Ramos (cell line): Measurements from ENCODE around the gene AGAP1.

Source experiments
- in situ Hi-C: fragments of 300-500 bp; cut with MboI; formaldehyde crosslinking; loops from one replicate; pipeline ENCODE4 v1.14.3; 2022; ENCODE audit warnings: low sequenced_read_pairs; ENCODE audit not compliant: unreplicated experiment

The AGAP1 gene

DNA sequence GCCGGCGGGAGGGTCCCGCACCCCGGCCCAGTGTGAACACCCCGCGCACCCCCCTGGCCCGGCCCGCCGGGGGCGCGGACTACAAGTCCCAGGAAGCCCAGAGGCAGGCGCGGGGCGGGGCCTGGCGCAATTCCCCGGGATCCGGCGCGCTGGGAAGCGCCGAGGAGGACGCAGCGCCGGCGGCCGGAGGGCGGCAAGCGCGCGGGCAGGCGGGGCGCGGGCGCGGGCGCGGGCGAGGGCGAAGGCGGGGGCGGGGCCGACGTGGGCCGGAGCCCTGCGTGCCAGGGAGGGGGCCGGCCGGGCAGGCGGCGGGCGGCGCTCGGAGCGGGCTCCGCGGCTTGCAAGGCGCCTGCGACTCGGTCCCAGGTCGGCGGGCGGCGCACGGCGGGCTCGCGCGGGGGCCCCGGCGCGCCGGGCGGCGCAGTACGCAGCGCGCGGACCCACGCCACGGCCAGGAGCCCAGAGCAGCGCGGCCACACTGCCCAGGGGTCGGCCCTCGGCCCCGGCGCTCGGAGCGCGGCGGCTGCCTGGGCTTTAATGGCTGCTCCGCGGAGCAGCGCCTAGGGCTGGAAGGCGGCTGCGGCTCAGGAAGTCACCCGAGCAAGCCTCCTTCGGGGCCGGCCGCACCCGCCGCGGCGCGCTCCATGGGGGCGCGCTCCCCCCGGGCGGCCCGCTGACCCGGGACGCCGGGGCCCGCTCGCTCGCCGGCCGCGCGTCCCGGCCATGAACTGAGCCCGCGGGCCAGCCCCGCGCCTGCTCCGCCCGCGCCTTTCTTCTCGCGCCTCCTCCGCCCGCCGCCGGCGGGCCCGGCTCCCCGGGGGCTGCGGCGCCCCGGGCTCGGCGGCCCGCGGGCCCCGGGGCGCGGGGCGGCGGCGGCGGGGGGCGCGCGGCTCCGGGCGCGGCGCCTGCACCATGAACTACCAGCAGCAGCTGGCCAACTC lies at the start of gene AGAP1:
AGAP1 (plus strand) TSS at position 269 of the 941 bp plus-strand sequence.
- in situ Hi-C loops: no loop called here

DNA sequence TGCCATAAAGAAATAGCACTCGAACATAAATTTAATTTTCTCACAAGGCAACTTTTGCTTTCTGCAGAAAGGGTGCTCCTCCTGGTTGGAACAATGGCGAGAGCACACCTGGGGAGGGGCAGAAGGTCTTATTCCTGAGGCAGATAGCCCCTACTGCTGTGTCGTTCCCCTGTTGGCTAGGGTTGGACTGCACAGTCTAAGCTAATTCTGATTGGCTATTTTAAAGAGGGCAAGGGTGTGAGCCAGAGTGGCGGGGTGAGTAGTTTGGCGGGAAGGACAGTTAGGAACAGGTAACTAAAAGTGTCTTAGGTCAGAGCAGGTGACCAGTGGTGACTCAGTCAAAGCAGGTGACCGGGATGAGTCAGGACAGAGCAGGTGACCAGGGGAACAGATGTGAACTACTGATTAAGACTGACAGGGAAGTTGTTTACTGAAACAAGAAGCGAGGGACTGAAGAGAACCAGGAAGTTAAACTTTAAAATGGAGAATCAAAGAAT lies 49.7 kb upstream of the AGAP1 start:
- in situ Hi-C loops: no loop called here

DNA sequence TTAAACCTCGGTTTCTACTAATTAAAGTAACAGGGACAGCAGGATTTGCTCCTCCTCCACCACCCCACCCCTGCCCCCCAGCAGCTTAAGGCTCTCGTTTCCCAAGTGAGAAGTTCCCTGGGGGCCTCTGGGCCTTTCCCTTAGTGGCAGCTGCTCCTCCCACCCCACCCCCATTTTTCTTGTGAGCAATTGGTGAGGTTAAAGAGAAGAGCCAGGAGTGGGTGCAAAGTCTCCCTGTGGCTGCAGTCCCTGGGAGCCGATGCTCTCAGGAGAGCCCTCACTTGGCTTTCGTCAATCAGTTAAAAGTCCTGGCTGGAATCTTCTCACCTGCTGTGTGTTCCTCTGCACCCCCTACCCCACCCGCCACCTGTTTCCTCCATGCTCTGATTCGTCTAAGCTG lies 48.7 kb upstream of the AGAP1 start:
- in situ Hi-C loops: no loop called here

DNA sequence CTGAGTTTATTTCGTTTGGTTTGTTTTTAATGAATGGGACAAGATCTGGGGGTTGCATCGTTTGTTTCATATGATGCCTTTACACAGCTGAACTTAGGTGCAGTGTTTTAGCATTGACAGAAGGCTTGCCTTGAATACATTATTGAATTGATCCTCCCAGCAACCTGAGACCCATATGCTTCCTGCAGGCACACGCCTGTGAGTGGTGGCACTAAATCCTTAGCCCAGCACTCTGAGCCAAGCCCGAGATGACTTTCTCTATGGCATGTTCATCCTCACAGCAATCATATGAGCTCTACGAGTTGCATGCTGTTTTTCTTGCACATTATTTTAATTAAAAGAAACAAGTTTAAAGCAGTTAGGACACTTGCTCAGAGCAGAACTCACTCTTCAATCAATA lies 47.8 kb upstream of the AGAP1 start:
- in situ Hi-C loops: no loop called here

DNA sequence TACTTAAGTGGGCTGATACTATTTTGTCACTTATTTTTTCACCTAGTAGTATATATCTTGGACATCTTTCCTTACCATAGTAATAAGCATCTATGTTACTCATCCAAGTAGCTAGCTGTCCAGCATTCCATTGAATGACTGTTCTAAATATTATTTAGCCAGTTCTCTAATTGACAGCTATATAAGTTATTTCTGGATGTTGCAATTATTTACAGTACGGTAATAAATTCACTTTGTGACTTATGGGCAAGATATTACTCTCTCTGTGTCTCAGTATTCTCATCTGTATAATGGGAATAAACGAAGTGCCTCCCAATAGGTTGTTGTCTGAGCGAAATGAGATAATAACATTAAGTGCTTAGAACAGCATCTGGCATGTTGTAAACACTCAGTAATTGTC lies 46.6 kb upstream of the AGAP1 start:
- in situ Hi-C loops: no loop called here

DNA sequence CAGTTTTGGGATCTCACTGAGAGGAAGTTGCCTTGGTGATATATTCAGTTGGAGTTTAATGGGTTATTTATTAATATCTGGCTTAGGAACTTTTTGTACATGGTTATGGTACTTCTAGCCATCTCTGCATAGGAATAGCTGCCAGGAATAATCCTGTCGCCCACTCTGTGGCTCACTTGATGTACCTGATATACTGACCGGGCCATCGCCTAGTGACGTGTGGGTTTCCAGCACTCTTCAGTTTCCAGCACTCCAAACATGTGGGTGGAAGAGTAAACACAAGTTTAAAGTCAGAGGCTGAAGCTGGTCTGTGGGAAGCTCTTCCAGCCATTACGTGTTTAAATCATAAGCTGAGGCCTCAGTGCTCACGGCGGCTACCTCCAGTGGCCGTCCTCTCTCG lies 44.3 kb upstream of the AGAP1 start:
- in situ Hi-C loops: no loop called here

DNA sequence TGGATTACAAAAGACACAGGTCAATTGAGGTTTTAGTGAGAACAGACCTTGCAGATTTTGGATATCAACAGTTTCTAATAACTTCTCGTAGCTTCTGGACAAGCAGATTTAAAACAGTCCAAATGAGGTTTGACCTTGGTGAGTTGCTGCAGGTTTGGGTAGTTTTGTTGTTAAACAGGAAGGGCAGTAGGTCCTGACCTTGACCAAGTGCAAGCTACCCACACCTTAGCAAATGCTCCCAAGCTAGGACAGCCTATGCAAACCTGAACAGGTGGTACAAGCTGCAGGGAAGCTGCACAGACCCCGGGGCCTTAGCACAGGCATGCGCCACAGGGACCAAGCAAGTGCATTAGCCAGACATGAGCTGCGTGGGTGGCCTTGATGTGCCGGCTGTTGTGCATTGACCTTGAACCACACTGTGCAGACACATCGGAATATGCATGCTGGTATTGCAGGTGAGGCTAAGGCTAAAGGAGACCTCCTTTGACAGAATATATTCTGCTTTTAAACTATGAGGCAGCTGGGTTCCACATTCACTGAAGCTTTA lies 40.2 kb upstream of the AGAP1 start:
- in situ Hi-C loops: no loop called here

DNA sequence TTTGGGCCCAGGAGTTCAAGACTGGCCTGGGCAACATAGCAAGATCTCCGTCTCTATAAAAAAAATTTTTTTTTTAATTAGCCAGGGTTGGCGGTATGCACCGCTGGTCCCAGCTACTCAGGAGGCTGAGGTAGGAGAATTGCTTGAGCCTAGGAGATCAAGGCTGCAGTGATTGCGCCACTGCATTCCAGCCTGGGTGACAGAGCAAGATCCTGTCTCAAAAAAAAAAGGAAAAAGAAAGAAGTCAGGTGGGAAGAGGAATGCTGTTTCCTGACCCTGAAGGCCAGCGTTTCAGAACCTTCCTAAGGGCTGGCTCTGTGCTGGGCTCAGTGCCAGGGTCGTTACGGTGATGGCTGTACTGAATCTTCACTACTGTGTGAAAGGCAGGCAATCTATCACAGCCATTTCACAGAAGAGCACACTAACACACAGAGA lies 35.0 kb upstream of the AGAP1 start:
- in situ Hi-C loops: no loop called here

DNA sequence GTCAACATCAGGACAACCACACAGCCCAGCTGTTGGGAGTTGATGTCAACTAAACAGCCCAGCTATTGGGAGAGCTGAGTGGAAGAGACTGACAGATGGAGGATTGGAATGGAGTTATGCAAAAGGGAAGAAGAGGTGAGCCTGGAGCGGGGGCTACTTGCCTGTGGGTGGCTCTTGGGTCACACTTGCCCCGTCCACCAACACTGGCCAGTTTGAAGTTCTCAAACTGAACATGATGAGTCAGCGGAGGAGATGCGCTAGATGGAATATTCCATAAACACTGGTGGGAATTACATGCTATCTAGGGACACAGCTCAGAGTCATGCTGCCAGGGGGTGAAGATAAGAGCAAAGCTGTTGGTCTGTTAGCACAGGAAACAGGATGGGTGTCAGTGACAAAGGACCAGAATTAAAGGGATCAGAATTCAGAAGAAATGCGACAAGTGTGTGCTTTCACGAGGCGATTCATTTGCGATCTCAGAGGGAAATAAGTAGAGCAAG lies 33.2 kb upstream of the AGAP1 start:
- in situ Hi-C loops: no loop called here

DNA sequence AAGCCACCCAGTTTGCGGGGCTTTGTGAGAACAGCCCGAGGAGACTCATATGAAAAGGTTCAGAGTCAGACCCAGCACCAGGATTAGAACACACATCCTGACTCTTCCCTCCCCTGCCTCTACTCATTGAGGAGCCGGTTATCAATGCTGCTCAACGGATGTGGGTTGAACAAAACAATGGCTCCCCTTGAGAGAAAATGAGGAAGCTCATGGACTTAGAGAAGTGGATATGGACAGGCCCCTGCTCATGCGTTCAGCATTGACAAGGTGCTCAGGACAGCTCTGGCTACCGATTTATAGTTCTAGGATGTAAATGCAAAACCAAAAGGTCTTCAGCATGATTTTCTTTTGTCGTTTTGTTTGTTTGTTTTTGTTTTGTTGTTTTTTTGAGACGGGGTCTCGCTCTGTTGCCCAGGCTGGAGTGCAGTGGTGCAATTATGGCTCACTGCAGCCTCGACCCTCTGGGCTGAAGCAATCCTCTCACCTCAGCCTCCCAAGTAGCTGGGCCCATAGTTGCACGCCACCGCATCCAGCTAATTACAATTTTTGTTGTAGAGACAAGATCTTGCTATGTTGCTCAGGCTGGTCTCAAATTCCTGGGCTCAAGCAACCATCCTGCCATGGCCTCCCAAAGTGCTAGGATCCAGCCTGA lies 32.0 kb upstream of the AGAP1 start:
- in situ Hi-C loops: no loop called here

DNA sequence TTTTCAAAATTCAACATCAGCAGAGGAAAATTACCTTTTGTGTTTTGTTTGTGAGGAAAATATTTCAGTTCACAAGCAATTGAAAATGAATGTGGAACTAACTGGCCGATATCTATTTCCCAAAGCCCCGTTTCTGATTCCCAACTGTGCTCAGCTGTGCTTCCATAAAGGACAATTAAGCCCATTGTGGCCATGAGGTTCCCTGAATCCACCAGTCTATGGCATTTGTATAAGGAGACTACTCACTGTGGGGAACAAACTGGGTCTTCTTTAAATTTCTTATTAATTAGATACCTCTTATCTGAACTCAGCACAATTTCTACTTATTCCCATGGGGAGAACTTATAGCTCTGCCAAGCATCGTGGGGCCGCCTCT lies 31.4 kb upstream of the AGAP1 start:
- in situ Hi-C loops: no loop called here

DNA sequence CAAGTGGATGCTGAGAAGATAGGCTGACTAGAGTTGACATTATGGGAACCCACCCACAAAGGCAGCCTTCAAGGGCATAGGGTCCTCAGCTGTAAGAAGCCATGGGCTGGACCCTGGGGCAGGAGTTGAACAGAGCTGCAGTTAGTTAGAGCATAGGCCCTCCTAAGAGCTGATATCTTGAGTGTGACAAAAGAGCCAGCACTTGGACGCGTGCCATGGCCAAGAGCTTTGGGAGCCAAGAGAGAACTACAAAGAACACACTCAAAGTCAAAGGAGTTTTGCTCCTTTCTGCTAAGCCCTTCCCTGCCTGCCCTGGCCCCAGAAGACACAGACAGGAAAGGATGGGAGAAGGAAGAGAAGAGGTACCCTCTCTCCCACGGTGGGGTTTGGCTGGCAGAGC lies 29.9 kb upstream of the AGAP1 start:
- in situ Hi-C loops: no loop called here

DNA sequence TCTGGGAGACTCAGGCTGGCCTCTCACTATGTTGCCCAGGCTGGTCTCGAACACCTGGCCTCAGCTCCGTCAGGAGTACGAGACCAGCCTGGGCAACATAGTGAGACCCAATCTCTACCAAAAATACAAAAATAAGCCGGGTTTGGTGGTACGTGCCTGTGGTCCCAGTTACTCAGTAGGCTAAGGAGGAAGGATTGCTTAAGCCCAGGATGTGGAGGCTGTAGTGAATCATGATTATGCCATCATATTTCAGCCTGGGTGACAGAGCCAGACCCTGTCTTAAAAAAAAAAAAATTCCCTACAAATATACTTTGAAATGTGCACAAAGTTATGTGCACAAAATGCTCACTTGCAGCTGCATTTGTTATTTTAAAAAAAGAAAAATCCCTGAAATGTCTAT lies 26.3 kb upstream of the AGAP1 start:
- in situ Hi-C loops: no loop called here

DNA sequence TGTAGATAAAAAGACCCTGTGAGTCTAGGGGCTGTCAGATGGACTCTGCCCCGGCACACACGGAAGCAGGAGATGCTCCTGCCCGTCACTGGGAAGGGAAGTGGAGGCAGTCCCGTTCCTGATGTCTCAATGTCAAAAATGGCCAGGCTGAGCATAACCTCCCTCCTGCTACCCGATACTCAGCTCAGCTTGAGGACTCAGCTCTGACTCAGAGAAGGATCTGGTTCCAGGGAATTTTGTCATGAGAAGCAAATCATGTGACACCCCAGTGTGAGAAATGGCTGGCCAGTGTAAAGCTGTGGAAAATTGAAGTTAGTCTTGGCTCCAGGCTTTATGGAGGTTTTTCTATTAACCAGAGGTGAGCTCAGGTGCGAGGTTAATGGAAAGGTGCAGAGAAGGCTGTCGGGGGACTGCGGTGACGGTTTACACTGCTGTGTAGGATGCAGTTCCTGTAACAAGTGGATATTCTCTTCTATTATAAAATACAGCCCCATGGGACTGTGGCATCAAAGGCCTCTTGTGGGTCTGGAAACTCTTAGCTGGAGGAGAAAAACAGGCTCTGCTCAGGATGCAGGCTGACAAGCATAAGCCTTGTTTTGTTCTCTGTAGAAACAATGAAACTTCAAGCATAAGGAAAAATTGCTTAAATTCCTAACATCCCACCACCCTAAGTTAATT lies 24.7 kb upstream of the AGAP1 start:
- in situ Hi-C loops: no loop called here

DNA sequence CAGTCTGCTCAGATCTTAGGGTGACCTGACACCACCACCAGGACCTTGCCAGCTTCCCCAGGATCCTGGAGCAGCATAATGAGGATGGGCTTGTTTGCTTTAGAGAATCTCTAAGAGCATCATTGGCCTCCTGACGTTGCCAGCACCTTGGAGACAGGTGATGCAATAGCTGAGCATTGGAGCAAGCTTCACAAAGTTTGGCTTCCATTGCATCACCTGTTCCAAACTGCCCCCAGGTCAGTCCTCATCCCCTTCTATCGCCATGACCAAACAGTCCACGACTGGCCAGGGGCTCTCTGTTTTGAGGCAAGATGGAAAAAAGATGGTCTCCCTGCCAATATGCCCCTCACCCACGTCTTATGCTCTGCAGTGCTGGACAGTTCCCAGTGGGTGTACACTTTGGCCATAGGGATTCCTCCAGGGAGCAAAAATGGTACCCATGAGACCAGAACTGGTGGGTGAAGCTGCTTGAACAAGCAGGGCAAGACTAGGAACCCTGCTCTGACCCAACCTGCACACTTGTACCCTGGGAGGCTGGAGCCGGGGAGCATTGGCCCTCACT lies 22.6 kb upstream of the AGAP1 start:
- in situ Hi-C loops: no loop called here

DNA sequence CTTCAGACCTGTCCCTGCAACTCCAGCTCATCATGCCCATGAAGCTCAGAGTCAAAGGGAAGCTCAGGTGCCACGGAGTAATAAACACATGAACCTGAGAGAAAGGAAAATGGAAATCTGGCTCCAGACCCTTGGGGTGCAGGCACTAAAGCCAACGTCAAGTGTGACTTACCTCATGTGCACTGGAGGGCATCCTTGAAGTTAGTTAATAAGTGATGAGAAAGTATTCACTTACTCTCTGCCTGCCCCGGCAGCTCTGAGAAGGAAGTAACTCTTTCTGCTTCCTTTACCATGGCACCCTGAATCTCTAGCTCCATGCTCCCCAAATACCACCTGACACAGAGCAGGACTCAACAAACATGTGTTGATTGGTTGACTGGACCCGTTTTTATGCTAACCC lies 21.4 kb upstream of the AGAP1 start:
- in situ Hi-C loops: no loop called here

DNA sequence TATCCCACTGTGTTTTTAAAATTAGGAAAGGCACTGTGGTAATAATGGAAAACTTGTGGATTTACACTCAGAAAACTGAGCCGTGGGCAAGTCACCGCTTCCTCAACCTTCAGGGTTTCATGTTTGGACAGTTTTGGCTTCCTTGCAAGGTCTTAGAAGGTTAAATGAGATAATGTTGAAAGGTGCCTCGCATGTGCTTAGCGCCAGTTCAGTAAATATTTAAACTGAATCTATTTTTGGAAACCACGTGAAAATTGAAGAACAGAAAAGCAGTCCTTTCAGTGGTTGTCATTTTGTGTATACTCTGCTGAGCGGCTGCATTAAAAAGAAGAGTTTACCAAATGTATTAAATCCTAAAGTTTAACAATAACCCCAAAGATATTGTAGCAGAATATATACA lies 15.2 kb upstream of the AGAP1 start:
- in situ Hi-C loops: no loop called here

DNA sequence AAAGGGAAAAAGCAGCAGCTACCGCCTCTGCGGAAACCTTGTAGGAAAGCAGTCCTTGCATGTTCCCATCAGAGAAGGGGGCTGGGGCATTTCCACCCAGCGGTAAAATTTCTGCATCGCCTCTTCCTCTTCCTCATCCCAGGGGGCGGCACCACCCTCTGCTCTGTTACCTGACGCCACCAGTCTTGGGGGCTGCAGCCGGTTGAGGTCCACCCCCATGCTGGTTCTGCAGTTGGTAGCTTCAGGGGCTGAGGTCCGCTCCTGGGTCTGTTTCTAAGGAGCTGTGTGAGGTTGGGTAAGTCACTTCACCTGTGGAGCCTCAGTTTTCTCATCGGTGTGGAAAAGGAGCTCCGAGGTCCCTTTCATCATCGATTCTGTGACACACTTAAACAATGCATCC lies 14.2 kb upstream of the AGAP1 start:
- in situ Hi-C loops: no loop called here

DNA sequence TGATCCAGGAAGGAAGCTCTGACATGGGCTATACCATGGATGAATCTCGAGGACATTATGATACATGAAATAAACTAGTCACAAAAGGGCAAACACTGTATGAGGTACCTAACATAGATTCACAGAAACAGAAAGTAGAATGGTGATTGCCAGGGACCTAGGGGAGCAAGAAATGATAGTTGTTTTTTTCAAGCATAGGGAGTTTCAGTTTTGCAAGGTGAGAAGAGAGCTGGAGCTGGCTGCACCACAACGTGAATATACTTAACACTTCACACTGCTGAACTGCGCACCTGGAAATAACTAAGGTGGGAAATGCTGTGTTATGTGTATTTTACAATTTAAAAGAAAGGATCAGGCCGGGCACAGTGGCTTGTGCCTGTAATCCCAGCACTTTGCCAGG lies 13.2 kb upstream of the AGAP1 start:
- in situ Hi-C loops: no loop called here

DNA sequence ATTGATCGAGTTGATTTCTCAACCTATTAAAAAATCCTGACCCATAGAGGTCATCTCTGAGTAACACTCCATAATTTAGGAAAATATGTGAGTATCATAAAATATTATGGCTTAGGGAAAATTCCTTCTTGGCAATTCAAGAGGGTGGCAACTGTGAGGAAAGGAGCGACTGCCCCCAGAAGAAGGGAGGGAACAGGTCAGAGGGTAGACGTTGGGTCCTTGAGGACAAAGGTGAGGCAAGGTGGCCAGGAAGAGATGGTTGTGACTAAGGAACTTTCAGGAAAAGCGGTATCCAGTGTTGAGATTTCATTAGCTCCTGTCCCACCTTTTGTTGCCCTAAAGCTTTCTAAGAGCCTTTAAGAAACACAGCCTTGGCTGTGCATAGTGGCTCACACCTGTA lies 10.5 kb upstream of the AGAP1 start:
- in situ Hi-C loops: no loop called here
